ENCODE data around the gene ASCL1.

ASCL1 gene

DNA sequence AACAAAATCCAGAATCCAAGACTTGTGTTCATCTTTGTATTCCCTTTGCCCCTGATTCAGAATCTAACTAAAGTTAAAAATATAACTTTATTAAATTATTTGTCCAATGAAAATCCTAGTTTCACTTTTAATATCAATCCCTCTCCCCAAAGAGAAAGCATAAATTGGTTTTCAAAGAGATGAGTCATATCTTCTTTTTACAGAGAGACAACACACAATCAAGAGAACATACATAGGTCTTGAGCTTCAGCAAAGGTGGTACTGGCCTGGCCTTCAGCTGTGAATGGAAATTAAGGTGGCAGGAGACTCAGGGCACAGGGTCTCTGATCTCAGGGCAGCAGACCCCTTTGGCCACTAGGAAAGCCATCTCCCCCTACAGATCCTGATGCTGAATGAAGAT is 4.3 kb upstream of the ASCL1 start:
- DNase-seq = no peak

DNA sequence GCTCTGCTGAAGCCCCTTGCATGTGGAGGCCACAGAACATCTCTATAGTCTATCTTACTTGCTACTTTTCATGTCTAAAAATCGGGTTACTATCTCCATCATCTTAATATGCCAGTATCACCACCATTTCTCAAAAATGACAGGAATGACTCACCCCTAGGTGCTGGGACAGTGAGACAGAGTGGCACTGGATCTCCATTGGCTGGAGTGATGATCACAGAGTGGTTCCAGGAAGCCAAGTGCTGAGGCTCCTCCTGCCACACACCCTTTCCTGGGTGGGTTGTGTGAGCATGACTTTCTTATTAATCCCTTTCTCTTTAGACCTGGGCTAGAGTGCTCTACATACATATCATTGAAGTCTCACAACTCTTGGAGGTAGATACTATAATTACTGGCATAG is 3.3 kb upstream of the ASCL1 start:
- DNase-seq = no peak

DNA sequence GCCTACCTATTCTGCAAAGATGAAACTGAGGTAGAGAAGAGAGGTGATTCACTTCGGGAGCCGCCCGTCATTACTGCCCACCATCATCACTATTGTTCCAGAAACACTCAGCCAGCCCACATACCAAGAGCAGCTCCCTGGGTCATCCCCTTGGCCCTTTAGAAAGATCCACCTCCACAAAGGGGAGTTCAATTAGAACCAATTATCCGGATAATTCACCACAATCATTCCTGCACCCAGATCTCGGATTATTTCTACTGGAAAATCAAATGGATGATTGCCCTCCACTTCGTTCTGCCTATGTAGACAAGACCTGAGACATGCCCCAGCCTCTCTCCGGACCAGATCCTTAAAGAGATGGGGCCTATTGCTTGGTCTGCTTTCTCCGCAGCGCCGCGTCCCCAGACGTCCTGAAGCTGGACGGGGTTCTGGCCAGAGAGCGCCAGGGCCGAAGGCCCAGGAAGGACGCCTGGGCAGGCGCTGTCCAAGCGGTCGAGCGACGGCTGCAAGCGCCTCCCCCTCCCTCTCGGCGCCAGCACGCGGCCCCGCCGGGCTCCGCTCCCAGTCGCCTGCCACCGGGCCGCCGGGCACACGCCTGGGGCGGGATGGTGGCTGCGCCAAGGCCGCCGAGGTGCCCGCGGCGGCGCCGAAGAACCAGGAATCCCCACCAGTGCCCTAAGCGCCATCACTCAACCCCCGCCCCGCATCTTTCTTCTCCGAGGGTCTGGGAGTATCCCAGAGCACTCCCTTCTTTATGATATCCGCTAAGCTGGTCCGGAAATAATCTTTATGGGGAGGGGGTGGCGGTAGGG is 1.3 kb upstream of the ASCL1 start:
- DNase-seq = no peak

DNA sequence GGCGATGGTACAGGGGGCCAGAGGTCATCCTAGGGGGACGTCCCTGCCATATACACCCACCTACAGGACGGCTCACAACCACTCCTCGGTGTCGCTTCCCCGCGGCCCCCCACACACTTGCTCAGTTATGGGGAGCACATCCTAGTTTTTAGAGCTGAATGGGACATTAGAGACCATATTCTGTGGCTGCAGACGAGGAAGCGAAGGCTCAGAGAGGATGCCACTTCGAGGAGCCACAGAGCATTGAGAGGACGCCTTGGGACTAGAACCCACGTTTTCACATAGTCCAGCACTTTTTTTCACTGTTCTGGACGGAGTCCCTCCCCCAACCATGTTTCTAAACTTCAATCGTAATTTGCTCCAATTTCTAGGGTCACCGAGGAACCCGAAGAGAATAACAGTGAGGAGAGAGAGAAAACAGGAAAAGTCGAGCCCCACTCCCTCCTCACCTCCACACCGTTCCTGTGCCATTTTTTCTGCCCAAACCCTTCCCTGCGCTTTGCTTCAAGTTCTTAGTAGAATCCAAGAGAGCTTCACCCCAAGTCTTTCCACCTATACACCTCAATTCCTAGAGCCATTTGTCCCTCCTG is 641 bp upstream of the ASCL1 start:
- no peak for DNase-seq

DNA sequence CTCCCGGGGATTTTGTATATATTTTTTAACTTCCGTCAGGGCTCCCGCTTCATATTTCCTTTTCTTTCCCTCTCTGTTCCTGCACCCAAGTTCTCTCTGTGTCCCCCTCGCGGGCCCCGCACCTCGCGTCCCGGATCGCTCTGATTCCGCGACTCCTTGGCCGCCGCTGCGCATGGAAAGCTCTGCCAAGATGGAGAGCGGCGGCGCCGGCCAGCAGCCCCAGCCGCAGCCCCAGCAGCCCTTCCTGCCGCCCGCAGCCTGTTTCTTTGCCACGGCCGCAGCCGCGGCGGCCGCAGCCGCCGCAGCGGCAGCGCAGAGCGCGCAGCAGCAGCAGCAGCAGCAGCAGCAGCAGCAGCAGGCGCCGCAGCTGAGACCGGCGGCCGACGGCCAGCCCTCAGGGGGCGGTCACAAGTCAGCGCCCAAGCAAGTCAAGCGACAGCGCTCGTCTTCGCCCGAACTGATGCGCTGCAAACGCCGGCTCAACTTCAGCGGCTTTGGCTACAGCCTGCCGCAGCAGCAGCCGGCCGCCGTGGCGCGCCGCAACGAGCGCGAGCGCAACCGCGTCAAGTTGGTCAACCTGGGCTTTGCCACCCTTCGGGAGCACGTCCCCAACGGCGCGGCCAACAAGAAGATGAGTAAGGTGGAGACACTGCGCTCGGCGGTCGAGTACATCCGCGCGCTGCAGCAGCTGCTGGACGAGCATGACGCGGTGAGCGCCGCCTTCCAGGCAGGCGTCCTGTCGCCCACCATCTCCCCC is 777 bp downstream of the ASCL1 start:
- DNase-seq = no peak

DNA sequence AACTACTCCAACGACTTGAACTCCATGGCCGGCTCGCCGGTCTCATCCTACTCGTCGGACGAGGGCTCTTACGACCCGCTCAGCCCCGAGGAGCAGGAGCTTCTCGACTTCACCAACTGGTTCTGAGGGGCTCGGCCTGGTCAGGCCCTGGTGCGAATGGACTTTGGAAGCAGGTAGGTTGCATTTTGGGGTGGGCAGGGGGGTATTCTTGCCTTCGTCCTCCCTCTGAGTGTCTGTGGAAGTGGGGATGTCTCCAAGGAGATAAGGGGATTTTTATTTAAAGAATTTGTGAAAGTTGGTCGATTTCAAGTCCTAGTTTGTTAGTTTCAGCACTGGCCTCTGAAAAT is 1.3 kb downstream of the ASCL1 start:
- no peak for DNase-seq

DNA sequence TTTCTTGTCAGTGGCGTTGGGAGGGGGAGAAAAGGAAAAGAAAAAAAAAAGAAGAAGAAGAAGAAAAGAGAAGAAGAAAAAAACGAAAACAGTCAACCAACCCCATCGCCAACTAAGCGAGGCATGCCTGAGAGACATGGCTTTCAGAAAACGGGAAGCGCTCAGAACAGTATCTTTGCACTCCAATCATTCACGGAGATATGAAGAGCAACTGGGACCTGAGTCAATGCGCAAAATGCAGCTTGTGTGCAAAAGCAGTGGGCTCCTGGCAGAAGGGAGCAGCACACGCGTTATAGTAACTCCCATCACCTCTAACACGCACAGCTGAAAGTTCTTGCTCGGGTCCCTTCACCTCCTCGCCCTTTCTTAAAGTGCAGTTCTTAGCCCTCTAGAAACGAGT is 1.9 kb downstream of the ASCL1 start:
- no peak for DNase-seq

DNA sequence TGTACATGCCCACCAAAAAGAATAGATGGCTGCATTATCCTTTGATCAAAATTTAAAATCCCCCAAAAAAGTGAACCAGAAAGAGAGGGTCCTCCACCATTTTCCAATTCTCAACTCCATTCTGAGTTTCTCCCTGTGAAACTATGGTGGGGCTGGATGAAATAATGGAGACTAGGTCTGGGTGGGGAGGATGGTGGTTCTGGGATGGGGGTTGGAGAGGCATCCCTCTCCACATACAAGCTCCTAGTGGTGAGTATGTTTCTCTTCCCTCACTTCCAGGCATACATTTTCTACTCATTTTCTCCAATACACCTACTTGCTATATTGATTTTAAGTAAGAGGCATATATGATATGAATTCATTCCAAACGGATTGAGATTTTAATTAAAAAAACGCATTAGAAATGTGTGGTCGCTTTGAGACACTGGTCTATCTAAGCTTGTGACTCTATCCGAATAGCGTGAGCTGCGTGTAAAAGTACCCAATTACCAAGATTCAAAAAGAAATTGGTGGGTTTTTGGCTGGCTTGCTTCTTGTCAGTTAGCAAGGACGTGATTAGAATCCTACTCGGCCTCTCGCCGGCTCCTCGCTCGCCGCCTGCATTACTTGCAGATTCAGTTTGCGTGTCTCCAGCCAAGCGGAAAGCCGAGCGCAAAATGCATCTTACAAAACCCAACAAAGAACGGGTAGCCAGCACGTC is 3.4 kb downstream of the ASCL1 start:
- DNase-seq = no peak

DNA sequence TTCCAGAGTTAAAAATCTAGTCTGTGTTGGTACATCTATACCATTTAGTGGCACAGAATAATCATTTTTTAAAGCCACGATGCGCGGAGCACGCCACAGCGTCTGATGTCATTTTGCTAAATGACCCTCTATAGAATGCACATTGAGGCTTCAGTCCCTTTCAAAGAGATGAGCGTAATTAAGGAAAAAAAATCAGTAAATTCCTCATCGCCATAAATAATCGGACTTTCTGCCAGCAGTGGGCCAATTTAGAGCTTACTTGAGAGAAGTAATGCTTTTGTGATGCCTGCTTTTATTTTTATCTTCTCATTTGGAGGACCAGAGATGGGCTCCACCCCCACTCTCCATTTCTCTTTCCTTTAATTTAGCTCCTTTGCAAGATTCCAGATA is 4.0 kb downstream of the ASCL1 start:
- no peak for DNase-seq

DNA sequence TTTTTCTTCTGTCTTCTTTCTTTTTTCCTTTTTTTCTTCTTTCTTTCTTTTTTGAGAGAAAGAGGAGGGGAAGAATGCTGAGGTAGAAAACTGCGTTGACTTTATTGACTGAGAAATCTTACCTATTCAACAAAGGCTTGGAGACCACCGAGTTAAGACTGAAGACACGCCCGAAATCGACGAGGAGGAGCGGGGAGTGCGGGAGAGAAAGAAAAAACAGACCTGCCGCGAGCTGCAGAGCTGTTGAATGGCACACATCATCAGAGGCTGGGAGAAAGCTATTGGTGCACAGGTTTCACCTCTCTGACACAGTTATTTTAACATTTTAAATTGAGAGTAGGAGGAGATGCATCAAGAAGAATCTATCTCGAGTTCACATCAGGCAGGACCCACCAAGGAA is 5.1 kb downstream of the ASCL1 start:
- DNase-seq = no peak

DNA sequence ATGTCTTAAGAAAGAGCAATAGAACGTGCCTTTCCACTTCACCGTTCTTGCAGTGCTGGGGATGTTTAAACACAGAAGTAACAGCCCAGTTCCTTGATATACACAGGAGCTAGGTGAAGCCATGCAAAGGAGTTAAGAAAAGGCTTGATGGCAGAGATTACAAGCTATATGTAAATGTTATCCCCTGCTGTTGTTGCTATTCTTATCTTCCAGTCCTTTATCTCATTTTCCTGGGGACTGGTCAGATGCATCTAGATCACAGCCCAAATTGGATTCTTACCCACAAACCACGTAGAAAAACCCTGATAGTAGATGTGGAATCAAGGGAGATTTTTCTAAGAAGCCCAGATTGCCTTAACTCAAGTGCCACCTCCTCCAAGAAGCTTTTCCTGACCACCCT is 5.5 kb downstream of the ASCL1 start:
- DNase-seq = no peak

DNA sequence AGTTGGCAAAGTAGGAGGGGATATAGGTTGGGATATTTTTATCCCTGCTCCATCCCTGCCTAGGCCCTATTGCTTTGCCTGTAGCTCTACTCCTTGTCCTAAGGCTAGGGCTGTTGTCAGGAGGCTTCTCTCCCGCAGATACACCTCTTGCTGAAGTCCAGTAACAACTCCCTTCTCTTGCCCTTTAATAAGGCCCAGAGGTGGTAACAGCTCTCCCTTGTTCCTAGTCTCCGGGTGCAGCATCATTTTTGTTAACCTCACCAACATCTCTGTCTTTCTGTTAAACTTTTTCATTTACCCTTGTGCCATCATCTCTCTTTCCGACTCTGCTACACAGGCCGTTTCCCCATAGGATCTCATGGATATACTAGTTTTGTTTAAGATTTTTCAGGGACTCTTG is 6.3 kb downstream of the ASCL1 start:
- no peak for DNase-seq

DNA sequence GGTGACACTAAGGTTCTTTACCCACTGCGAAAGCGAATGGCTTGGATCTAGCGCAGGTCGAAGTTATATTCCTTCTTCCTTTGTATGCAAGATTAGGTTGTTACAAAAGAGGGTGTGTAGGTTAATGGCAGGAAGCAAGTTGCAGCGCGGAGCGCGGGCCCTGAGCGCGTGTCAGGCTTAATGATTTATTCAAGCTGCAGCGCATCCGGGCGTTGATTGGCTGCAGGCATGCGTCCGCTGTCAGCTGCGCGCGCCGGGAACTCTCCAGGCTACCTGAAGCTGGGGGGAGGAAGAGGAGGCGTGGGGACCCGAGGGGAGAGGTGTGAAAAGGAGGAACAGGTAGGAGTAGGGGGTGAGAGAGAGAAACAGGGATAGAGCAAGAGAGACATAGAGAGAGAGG is 7.4 kb downstream of the ASCL1 start:
- DNase-seq = no peak

DNA sequence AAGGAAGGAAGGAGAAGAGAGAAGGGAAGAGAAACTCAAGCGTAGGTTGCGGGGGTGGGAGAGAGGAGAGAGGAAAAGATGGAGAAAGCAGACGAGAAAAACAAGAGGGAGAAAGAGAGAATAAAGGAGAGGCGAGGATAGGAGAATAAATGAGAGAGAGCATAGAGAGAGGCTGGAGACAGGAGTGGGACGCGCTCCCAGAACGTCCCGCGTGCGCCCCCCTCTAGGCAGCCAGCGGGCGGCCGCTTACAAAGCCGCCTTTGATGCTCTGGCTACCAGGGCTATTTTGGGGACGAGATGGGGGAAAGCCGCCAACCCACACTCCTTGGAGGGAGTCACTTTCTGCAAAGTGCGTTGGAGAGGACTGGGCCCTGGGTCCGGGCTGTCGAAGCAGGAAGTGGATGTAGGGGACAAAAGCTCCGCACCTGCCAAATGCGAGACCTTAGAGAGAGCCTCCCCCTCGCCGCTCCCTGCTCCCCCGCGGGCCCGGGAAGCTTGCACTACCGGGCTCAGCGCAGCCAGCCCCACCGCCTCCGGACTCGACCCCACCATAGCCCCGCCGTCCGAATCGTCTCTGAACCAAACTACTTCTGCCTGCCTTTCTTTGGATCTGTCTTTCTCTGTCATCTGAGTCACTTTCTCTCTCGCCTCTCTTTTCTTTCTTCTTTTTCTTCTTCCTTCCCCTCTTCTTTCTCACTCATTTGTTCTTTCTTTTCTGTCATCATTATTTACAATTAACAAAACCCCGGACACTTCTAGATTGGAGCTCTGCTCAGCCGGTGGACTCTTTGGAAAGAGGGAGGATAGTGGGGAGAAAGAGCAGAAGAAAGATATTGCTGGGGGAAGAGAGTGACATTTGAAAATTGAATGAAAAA is 8.0 kb downstream of the ASCL1 start:
- DNase-seq = no peak

DNA sequence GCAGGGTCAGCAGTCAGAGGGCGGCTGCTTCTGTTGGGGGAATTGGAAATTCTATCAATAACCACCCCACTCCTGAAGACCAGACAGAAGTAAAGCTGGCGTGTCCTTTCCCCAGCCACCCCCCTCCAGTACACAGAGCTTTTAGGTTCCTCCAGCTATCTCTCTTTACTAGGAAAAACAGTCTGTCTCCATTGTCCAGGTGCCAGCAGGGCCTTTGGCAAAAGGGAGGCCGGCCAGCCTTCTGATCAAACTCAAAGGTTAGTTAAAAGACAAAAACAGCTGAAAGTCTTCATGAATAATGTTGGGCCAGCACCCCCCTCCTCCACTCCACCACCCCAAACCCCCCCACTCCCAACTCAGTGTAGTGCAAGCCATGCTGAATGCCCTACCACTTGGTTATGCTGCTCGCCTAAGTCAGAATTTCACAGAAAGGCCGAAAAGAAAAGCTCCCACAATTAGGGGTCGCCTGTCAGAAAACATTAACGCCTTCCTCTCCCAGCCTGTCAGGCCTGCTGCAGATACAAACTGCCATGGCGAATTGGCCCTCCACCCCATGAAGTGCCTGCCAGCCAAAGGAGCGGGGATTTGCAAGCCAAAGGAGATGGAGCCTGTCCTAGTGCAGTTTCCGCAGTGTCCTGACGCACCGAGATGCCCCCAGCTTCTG is 8.9 kb downstream of the ASCL1 start:
- no peak for DNase-seq

DNA sequence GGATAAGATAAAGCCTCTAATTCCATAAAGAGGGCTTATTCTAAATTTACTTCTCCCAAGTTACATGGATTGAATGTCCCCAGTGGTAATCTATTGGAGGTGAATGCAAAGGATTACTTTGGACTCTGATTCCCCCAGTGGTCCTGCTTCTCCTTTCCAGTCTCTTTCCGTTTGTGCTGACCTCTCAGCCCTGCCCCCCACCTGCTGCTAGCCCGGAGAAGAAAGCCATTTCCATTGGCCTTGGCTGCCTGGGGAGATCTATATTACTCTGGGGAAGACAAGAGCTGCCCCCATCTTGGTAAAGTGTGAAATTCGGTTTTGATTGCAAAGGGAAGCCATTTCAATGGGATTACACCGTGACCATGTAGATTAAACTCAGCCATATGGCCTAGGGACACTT is 13.3 kb downstream of the ASCL1 start:
- no peak for DNase-seq

DNA sequence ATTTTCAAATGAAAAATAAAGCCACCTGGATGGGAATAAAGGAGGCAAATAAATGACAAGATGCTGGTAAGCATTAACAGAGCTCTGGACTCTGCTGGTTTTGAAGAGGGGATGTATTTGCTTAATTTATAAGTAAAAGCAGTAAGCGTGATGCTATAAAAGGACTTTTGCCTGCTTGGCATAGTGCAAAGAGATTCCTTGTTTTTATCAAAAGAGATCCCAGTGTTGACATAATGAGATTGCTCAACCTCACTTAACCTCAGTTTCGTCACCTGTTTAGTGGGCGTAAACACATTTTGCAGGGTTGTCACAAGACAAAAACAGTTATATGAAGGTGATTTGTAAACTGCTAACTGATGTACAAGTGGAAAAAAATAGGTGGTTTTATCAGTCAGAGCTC is 13.8 kb downstream of the ASCL1 start:
- no peak for DNase-seq

DNA sequence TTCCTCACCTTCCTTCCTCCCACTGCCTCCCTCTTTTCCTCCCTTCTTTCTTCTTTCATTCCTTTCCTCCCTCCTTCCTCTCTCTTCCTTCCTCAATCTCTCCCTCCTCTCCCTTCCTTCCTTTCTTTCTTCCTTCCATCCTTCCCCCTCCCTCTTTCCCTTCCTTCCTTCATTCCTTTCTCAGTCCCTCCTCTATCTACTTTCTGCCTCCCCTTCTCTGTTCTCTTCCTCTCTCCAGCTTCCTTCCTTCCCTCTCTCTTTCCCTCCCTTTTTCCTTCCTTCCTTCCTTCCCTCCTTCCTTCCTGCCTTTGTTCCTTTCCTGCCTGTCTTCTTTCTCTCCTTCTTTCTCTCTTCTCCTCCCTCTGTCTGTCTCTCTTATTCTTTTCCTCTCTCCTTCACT is 16.1 kb downstream of the ASCL1 start:
- DNase-seq = no peak

DNA sequence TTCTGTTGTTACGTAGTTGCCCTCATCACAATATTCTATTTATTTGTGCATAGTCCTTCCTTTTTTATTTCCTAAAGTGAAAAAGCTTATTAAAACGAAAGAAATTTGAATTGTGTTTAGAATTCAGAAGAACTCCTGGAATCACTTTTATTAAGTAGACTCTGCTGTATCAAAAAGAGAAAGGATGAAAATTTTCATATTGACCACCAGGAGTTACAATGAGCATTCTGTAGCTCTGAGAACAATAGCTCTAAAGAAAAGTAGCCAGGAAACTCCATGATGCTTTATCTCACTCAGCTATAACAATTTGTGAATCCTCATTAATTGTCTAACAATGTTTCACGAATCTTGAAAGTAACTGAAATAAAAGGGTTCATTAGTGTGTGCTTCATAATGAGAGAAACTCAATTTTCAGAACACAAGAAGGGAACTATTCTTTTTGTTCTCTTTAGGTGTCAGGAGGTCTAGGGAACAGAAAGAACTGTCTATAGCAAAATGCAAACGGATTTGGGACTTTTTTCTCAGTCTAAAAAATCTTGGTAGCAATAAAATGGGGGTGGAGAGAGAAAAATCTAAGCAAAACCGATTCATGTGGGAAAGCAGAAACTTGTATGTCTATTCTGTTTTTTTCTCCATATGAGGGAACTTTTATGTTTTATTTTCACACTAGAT is 19.3 kb downstream of the ASCL1 start:
- no peak for DNase-seq

DNA sequence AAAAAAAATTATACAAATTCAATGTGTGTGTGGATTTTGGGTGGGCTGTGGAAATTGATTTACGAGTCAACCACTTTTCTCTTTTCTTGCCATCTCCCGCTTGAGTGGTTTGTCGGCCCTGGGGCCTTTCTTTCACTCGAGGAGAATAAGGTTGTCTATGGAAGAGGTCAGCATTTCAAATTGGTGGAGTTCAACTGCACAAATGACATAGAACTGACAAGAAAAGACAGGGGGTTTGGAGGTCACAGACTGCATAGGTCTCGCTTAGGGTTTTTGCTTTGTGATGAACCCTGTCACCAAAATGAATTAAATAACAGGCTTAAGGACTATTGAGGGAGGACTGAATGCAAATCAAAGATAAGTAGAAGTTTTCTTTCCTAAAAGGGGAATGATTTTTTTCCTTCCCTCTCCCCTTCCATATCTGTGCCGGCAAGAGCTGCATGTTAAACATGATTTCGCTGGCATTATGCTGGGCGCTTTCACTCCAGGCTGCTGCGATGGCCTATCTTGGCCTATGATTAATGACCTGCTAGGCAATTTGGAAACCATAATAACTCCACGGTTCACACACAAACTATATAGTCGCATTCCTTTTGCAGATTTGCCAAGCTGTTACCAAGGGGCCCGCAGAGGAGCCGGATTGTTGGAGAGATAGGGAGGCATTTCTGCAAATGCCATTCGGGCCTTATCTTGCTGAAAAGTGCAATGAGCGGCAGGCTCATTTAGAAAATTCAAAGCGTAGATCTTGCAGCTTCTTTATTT is 20.7 kb downstream of the ASCL1 start:
- DNase-seq = no peak

DNA sequence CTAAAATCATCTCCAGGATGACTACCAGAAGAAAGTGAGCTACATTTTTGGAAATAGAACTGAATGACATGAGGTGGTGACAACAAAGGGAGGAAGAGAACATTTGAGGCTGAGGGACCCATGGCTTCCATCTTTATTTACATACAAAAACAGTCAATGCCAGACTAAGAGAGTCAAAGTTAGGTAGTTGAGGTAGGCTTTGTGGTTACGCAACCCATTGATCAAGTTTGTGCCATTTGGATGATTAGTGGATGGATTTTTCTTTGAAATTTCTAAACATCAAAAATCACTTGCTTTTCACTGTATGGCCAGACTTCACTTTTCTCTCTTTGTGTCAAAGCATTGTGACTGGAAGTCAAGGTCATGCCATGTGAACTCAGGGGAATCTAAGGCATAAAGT is 22.9 kb downstream of the ASCL1 start:
- DNase-seq = no peak
